Measurements from ENCODE around the gene SCMH1. TPM values are rescaled to one million over a fixed set of nuclear protein-coding genes. Genes with fewer than 3 reads are reported as not detected.

The SCMH1 gene
- total RNA-seq, 4 donors from 2014 or later: 45.6 to 102 (median 82.5) TPM

DNA sequence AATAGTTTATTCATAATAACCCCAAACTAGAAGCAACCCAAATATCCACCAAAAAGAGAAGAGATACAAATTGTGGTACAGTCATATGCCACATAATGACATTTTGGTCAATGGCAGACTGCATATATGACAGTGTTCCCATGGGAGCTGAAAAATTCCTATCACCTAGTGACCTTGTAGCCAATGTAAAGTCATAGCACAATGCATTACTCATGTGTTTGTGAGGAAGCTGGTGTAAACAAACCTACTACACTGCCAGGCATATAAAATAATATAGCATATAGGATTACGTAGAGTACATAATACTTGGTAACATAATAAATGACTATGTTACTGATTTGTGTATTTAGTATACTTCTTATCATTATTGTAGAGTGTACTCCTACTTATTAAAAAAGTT, 191.1 kb downstream of the SCMH1 start:
- WGBS, 2 donors (ENCODE audit: low coverage in 1 of 2): 93 to 100% methylated on average over 1 of the region's 1 CpG
- H3K4me3 ChIP-seq: no peak overlapping the region
- H3K27me3 ChIP-seq: no peaks in the 10 kb centered on the region
- H3K36me3 ChIP-seq: peaks cover 0 to 91% of the 10 kb centered on the region in 2 donors
- ATAC-seq: no peak
- TF ChIP-seq EP300 (IDR thresholded peaks at IDR 0.05) (no peak), POLR2AphosphoS5 (IDR thresholded peaks at IDR 0.05) (no peak), POLR2A (IDR thresholded peaks at IDR 0.05) (no peak)
- TF ChIP-seq, protein P1, sequence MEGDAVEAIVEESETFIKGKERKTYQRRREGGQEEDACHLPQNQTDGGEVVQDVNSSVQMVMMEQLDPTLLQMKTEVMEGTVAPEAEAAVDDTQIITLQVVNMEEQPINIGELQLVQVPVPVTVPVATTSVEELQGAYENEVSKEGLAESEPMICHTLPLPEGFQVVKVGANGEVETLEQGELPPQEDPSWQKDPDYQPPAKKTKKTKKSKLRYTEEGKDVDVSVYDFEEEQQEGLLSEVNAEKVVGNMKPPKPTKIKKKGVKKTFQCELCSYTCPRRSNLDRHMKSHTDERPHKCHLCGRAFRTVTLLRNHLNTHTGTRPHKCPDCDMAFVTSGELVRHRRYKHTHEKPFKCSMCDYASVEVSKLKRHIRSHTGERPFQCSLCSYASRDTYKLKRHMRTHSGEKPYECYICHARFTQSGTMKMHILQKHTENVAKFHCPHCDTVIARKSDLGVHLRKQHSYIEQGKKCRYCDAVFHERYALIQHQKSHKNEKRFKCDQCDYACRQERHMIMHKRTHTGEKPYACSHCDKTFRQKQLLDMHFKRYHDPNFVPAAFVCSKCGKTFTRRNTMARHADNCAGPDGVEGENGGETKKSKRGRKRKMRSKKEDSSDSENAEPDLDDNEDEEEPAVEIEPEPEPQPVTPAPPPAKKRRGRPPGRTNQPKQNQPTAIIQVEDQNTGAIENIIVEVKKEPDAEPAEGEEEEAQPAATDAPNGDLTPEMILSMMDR (IDR thresholded peaks at IDR 0.05): no peak
- H3K27ac ChIP-seq: no peak overlapping the region
- peaks cover 0 to 9% (median 0%) of the 10 kb centered on the region in 3 donors for H3K4me1 ChIP-seq
- no peaks in the 10 kb centered on the region for H3K9me3 ChIP-seq

DNA sequence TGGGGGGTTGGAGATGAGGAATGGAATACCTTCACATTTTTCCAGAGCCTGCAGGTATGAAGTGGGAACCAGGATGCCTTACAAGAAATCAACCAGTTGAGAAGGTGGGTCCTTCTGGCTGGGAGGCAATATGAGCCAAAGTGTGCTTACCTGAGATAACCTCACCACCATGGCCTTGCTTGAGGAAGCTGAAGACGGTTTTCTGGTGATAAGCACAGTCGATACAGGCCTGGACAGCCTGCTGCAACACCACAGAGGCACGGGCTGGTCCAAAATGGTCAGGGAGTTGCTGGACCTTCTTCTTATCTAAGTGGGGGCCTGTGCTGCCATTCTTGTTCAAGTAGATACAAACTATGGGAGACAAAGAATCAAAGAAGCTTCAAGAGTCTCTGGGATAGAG, 193.6 kb downstream of the SCMH1 start:
- no peaks in the 10 kb centered on the region for H3K27me3 ChIP-seq
- TF ChIP-seq, protein P1 (IDR thresholded peaks at IDR 0.05): no peak
- TF ChIP-seq EP300 (IDR thresholded peaks at IDR 0.05) (no peak), POLR2A (IDR thresholded peaks at IDR 0.05) (no peak), POLR2AphosphoS5 (IDR thresholded peaks at IDR 0.05) (no peak)
- H3K4me1 ChIP-seq: peaks cover 0 to 26% (median 4%) of the 10 kb centered on the region in 3 donors

DNA sequence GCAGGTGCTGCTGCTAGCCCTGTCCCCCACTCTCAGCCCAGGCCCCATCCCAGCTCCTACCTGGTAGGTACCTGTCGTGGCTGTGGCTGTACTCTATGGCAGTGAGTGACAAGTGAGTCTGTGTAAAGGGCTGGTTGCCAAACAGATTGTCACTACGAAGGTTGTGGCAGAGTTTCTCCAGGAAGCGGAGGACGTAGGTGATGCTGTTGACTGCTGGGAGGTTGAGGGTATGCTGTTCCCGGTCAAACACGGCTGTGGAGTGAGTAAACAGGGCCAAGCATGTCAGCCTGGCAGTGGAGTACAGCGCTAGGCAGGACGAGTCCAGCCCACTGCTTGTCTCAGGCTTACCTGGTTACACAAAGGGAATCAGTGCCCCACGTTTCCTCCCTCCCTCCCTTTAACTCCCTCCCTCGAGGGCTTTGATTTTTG, 195.7 kb downstream of the SCMH1 start:
- Histone ChIP-seq H3K36me3 (peaks cover 0 to 91% of the 10 kb centered on the region in 2 donors), H3K9me3 (no peaks in the 10 kb centered on the region), H3K4me1 (peaks cover 0 to 26% (median 4%) of the 10 kb centered on the region in 3 donors), H3K4me3 (no peak overlapping the region), H3K27me3 (no peaks in the 10 kb centered on the region), H3K27ac (peak overlapping the region in 3 of 4 donors; percentile 66 to 74 (median 68))
- no peak for ATAC-seq
- WGBS, 2 donors (ENCODE audit: low coverage in 1 of 2): 79% methylated on average over 2 of the region's 10 CpGs; no CpG with 5 or more reads in 1 of the 2 donors
- no peak for TF ChIP-seq EP300 (IDR thresholded peaks at IDR 0.05)
- TF ChIP-seq POLR2AphosphoS5 (IDR thresholded peaks at IDR 0.05): no peak
- TF ChIP-seq POLR2A (IDR thresholded peaks at IDR 0.05): no peak
- TF ChIP-seq, protein P1 (IDR thresholded peaks at IDR 0.05): no peak

More for the DNA sequence above, 193.6 kb downstream of the SCMH1 start:
- Histone ChIP-seq H3K27ac (no peak overlapping the region), H3K36me3 (peaks cover 0 to 90% of the 10 kb centered on the region in 2 donors), H3K4me3 (no peak overlapping the region), H3K9me3 (no peaks in the 10 kb centered on the region)
- no peak for ATAC-seq
- 100% methylated on average over 1 to 3 of the region's 3 CpGs for WGBS, 2 donors (ENCODE audit: low coverage in 1 of 2)

DNA sequence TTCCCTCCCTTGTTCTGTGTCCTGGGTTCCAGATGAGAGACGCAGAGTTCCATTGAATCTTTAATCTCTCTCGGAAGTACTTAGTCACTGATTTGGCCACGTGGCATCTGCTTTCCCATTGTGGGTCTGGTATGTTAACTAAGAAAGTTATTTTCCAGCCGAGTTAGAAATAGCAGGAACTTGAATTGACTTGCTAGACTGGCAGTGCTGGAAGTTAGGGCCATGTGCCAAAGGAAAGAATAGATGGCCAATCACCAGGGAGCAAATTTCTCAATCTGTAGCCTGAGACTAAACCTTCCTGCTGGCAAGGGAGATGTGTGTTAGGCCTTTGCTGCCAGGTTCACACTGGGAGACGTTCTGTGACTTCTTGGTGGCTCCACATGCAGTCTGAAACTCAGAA, 196.4 kb downstream of the SCMH1 start:
- TF ChIP-seq EP300 (IDR thresholded peaks at IDR 0.05): no peak
- peak; percentile 63 for TF ChIP-seq POLR2AphosphoS5 (IDR thresholded peaks at IDR 0.05)
- TF ChIP-seq, protein P1 (IDR thresholded peaks at IDR 0.05): no peak
- Histone ChIP-seq H3K9me3 (no peaks in the 10 kb centered on the region), H3K27ac (peak overlapping the region in 3 of 4 donors; percentile 66 to 74 (median 68)), H3K4me3 (no peak overlapping the region), H3K27me3 (no peaks in the 10 kb centered on the region), H3K36me3 (peaks cover 0 to 93% of the 10 kb centered on the region in 2 donors), H3K4me1 (peaks cover 0 to 26% (median 4%) of the 10 kb centered on the region in 3 donors)
- ATAC-seq: peak; percentile 94
- 20 to 26% methylated on average over 1 to 5 of the region's 5 CpGs for WGBS, 2 donors (ENCODE audit: low coverage in 1 of 2)

DNA sequence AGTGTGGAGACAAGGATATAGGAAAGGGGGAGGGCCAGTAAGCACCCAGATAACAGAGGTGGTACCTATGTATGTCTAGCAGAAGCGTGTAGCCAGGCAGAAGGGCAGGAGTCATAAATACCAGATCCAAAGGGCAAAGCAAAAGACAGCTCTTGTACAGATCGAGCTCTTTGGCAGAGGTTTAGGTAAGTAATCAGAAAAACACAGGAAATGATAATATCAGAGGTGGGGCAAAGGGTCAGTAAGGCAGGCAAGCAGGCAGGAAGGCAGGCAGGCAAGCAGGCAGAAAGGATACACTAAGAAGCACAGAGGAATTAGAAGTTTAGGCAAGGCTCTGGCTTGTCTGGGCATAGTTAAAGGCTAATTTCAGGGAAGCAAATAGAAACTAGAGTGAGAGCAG, 197.9 kb downstream of the SCMH1 start:
- no peak for TF ChIP-seq POLR2AphosphoS5 (IDR thresholded peaks at IDR 0.05)
- TF ChIP-seq, protein P1 (IDR thresholded peaks at IDR 0.05): no peak
- TF ChIP-seq EP300 (IDR thresholded peaks at IDR 0.05): no peak
- TF ChIP-seq POLR2A (IDR thresholded peaks at IDR 0.05): no peak
- no peaks in the 10 kb centered on the region for H3K9me3 ChIP-seq
- H3K27me3 ChIP-seq: no peaks in the 10 kb centered on the region
- H3K4me3 ChIP-seq: no peak overlapping the region
- no peak for ATAC-seq
- 69 to 89% methylated on average over 2 of the region's 2 CpGs for WGBS, 2 donors (ENCODE audit: low coverage in 1 of 2)
- peak overlapping the region in 1 of 4 donors; percentile 68 for H3K27ac ChIP-seq
- H3K36me3 ChIP-seq: peaks cover 0 to 93% of the 10 kb centered on the region in 2 donors
- H3K4me1 ChIP-seq: peaks cover 0 to 26% (median 4%) of the 10 kb centered on the region in 3 donors

All from gastroesophageal sphincter (tissue), 4 donors.